ENCODE measurements around the gene SPO11.
"Not testable (repeated sequence)": the region's sequence is repeated elsewhere in the genome, so short reads cannot be mapped to it uniquely, and the experiment has no call there.

SPO11 gene

DNA sequence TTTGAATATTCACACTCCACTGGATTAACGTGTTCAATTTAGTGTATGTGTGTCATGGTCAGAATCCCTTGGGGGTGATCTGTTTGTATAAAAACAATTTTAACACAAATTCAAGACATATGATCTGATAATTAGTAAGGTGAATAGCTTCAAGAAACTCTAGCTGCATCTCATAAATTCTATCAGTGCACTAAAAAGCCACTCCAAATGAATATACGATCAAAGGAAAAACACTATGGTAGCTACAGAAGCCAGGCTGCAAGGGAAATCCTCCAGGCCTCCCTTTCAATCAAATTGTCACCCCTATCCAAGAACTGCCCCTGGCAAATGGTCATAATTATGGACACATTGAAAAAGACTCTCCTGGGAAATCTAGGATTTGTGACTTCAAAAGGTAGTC is 12.1 kb downstream of the SPO11 start:
- no peak for DNase-seq (ENCODE audit: low read depth in 2 of 2)

DNA sequence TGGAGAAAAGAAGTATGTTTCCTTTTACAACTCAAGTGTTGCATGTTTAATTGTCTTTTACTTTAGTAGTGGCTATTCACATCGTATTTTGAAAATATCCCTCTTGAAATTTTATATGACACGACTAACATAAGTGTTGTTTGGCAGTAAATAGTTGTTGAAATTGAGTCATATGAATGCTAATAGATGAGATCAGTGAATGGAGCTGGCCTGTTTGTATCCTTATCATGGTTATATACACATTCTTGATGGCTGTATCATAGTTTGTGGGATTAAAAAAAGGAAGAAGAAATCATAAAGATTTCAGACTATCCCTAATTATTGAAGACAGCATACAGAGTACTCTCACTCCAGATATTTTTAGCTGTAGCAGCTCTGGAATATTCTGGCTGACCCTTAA is 13.2 kb downstream of the SPO11 start:
- no peak for DNase-seq (ENCODE audit: low read depth in 2 of 2)

GRCh38 chr20:57346477-57346876 is 16.9 kb downstream of the SPO11 start:
- DNase-seq (ENCODE audit: low read depth in 2 of 2): peak; percentile 20 to 42

DNA sequence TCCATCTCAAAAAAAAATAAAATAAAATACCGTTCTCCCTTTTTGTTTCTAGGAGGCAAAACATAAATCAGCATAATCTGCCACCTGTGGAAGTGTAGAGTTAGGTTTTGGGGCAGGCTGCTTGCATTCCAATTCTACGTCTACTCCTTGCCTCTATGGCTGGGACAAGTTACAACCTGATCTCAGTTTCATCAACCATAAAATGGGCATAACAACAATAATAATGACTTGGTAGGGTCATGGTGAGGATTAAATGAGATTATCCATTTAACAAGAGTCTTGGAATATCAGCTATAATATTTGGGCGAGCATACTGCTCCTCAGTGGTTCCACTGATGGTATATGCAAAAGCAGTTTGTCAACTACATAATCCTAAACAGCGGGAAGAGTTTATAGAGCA is 17.8 kb downstream of the SPO11 start:
- no peak for DNase-seq (ENCODE audit: low read depth in 2 of 2)

DNA sequence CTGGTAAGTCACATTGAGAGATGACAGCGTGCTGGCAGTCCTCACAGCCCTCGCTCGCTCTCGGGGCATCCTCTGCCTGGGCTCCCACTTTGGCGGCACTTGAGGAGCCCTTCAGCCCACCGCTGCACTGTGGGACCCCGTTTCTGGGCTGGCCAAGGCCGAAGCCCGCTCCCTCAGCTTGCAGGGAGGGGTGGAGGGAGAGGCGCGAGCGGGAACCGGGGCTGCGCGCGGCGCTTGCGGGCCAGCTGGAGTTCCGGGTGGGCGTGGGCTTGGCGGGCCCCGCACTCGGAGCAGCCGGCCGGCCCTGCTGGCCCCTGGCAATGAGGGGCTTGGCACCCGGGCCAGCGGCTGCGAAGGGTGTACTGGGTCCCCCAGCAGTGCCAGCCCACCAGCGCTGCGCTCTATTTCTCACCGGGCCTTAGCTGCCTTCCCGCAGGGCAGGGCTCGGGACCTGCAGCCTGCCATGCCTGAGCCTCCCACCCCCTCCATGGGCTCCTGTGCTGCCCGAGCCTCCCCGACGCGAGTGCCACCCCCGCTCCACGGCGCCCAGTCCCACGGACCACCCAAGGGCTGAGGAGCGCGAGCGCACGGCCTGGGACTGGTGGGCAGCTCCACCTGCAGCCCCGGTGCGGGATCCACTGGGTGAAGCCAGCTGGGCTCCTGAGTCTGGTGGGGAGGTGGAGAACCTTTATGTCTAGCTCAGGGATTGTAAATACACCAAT is 18.8 kb downstream of the SPO11 start:
- DNase-seq (ENCODE audit: low read depth in 2 of 2): not testable (repeated sequence)

GRCh38 chr20:57348922-57349574 is 19.4 kb downstream of the SPO11 start:
- DNase-seq (ENCODE audit: low read depth in 2 of 2): not testable (repeated sequence)

DNA sequence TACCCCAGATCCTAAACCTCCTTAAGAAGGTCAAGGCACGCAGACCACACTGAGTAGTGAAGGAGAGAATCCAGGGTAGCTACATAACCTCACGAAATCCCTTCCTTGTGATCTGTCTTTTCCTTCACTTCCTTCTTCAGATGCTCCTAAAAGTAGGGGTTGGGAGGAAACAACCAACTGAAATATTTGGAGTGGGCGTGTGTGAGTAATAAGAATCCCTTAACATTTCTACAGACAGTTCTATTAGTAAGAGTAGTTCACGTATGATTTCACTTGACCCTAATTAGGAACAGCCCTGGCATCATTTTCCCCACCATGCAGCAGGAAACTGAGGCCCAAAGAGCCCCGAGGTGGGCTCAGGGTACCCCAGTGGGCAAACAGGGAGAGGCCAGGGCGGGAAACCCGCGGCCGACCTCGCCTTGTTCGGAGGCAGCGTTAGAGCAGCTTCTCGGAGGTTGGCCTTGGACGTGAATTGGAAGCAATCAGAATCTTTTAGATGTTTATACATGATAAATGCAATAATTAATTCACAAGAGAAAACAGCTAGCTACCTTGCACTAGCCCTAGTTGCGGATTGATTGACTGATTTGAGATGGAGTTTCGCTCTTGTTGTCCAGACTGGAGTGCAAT is 20.6 kb downstream of the SPO11 start:
- no peak for DNase-seq (ENCODE audit: low read depth in 2 of 2)

GRCh38 chr20:57350726-57351041 is 21.1 kb downstream of the SPO11 start:
- not testable (repeated sequence) for DNase-seq (ENCODE audit: low read depth in 2 of 2)

DNA sequence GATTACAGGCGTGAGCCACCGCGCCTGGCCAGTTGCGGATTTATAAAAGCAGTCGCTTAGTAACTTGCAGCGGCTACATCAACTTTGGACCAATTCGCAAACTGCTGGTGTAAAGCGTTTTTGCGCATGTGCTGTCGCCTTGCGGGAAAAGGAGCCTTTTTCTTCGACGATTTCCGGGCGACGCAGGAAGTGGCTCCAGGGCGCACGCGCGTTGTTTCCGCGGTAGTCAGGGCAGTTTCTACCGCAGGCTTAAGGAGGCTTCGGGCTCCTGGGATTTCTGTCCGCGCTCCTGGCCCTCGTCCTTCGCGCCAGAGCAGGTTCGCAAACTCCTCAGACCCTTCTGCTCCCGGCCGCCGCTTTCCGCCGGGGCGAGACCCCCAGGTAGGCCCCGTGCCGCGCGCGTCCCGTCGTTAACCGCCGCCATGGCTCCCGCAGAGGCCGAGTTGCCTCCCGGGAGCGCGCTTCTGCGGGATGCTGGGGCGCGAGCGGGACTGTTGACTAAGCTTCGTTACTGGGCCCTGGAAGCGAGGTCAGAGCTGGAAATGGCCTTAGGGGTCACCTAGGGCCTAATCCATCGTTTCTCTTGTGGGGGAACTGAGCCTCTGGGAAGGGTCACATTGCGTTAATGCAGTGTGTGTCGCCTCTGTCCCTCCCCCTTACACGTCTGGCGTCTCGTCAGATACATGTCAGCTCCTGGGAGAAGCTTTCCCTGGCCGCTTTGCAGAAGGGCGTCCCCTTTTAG is 21.6 kb downstream of the SPO11 start, which contains the start of gene RAE1:
RAE1 (plus strand) TSS at position 214 of the 742 bp plus-strand sequence. CDS start 2,784 bp downstream, outside the sequence.
- peak; percentile 79 to 85 for DNase-seq (ENCODE audit: low read depth in 2 of 2)

- DNase-seq (ENCODE audit: low read depth in 2 of 2): no peak
These were observed 22.7 kb downstream of the SPO11 start for GRCh38 chr20:57352305-57352704.

DNA sequence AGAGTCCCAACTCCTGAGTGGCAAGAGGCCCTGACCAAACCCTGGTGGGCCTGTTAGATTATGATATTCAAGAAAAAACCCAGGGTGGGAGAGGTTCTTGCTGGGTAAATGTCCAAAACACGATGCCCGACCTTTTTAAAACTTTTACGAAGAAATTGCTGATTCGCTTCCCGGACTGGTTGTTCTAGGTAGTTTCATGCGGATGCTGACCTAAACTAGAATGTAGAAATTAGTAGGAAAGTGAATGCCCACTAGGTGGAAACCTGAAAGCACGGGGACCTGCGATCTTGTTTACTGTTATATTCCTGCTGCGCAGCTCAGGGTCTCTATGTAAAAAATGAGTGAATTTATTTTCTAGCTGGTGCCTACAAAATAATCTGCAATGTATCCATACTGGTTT is 23.7 kb downstream of the SPO11 start:
- DNase-seq (ENCODE audit: low read depth in 2 of 2): no peak

DNA sequence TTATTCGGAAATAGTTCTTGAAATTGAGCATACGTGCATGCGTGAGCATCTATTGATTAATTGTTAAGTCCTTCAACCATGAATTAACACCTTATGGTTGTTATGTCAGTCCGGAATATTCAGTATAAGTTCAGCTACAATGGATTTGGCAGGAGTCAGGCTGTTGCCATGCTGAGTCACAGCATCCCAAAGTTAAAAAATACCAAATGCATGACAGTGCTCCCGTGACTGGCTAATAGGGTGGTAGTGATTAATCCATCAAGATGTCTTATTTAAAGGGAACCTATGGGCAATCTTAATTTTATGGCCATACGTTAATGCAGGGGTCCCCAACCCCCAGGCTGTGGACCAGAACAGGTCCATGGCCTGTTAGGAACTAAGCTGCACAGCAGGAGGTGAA is 31.9 kb downstream of the SPO11 start:
- no peak for DNase-seq (ENCODE audit: low read depth in 2 of 2)

- no peak for DNase-seq (ENCODE audit: low read depth in 2 of 2)
These were observed 34.8 kb downstream of the SPO11 start for GRCh38 chr20:57364451-57364850.

GRCh38 chr20:57369596-57369995 is 40.0 kb downstream of the SPO11 start:
- DNase-seq (ENCODE audit: low read depth in 2 of 2): no peak

- DNase-seq (ENCODE audit: low read depth in 2 of 2): no peak
These were observed 40.7 kb downstream of the SPO11 start for GRCh38 chr20:57370316-57370715.

- no peak for DNase-seq (ENCODE audit: low read depth in 2 of 2)
These were observed 41.8 kb downstream of the SPO11 start for GRCh38 chr20:57371363-57371762.

DNA sequence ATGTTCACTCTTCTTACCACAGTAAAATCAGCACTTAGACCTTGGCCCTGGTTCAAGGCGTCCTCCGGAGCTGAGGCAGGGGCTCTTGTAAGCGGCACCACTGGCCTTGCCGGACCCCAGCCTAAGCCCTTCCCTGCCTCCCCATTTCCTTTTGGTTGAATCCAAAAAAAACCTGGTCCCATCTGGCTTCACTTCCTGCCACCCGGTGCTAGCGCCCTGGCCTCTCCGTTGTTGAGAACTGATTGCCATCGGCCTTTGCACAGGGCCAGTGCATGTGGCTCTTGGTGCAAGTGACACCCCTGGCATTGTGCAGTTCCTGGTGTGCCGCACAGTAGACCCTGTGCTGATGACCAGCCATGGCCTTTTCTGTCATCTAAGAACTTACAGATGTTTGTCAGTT is 42.6 kb downstream of the SPO11 start:
- DNase-seq (ENCODE audit: low read depth in 2 of 2): no peak

- no peak for DNase-seq (ENCODE audit: low read depth in 2 of 2)
These were observed 43.2 kb downstream of the SPO11 start for GRCh38 chr20:57372581-57373350.

GRCh38 chr20:57374343-57374930 is 44.8 kb downstream of the SPO11 start:
- DNase-seq (ENCODE audit: low read depth in 2 of 2): no peak

DNA sequence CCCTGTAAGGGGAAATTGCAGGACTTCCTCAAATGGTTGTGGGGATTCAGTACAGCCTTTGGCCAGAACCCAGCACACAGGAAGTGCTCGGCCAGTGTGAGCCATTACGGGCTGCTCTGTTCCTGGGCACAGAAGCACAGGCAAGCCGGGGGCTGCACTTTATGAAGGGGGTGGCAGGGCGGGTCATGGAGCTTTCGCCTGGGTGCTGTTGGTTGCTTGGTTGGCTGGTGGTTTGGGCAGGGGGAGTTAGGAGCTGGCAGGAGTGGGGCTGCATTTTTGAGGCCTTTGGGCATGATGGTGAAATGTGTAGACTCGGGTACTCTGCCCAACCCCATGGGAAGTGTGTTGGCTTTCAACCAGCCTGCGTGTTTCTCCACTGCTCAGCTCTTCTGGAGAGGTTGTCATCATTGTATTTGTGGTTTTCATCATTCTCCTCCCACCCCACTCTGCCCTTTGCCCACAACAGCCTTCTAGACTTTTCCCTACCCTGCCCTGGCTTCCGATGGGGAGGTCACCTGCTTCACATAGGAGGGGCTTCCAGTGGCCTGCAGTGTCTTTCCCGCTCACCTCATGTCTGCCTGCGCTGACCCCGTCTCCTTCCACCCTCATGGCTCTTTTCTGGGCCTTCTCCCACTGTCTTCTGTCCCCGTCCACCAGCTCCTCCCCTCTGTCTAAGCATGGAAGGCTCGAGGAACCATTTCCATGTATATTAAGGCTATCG is 45.5 kb downstream of the SPO11 start:
- DNase-seq (ENCODE audit: low read depth in 2 of 2): no peak
